D721Med (cell line): Measurements from ENCODE around the gene IPO9.
A peak's percentile ranks its signal among the peaks of the same experiment; 100 is the strongest.

Experiments used
- DNase-seq: peaks from one replicate; pipeline ENCODE4 v3.0.0; 2011; ENCODE audit warnings: low spot score; ENCODE audit not compliant: insufficient read length
- FAIRE-seq: peaks from 2 replicates; lab custom pipeline; 2011; peaks lifted over from hg19 to GRCh38; lab: Jason Lieb, UNC
- TF ChIP-seq, protein P1 (sequence below): IDR thresholded peaks from 2 replicates; pipeline ENCODE4 v1.5.1; 2012; ENCODE audit warnings: mild to moderate bottlenecking, control low read depth; ENCODE audit not compliant: insufficient read depth; ENCODE audit errors: missing control alignments

IPO9 gene

DNA sequence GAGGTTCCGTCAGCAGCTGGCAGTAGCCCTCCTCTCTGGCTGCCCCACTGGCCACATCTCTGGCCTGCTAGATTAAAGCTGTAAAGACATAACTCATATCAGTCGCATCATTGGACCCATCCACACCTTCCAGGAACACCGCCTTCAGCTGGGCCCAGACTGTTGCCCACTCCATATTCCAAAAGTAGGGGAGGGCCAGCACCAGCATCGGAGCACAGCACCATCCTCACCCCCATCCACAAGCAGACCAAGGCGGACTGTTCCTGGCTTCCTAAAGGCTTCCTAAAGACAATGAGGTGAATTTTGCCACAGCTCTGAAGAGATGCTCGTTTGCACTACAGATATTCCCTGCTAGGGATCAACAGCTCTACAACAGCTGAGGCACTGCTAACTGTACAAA lies 63.3 kb downstream of the IPO9 start:
- FAIRE-seq (no peak), DNase-seq (no peak)
- TF ChIP-seq, protein P1, sequence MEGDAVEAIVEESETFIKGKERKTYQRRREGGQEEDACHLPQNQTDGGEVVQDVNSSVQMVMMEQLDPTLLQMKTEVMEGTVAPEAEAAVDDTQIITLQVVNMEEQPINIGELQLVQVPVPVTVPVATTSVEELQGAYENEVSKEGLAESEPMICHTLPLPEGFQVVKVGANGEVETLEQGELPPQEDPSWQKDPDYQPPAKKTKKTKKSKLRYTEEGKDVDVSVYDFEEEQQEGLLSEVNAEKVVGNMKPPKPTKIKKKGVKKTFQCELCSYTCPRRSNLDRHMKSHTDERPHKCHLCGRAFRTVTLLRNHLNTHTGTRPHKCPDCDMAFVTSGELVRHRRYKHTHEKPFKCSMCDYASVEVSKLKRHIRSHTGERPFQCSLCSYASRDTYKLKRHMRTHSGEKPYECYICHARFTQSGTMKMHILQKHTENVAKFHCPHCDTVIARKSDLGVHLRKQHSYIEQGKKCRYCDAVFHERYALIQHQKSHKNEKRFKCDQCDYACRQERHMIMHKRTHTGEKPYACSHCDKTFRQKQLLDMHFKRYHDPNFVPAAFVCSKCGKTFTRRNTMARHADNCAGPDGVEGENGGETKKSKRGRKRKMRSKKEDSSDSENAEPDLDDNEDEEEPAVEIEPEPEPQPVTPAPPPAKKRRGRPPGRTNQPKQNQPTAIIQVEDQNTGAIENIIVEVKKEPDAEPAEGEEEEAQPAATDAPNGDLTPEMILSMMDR: no peak

DNA sequence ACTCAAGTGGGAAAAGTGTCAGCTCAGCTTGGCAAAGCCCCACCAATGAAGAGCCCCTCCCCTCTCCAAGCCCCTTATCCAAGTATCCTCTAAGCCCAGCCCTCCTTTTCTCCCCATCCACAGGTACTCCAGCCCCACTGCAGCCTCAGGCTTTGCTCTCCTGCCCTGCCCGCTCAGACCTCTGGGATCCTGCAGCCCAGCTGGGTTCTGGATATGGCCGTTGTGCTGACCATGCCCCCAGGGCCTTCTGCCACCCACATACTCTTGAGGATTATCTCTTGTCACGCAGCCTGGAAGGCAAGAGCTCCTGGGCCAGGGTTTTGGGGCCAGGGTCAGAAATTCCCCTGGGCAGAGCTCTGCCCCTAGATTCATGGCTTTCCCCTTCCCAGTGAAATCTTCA lies 64.5 kb downstream of the IPO9 start:
- DNase-seq (peak; percentile 15), FAIRE-seq (no peak)
- TF ChIP-seq, protein P1: no peak

DNA sequence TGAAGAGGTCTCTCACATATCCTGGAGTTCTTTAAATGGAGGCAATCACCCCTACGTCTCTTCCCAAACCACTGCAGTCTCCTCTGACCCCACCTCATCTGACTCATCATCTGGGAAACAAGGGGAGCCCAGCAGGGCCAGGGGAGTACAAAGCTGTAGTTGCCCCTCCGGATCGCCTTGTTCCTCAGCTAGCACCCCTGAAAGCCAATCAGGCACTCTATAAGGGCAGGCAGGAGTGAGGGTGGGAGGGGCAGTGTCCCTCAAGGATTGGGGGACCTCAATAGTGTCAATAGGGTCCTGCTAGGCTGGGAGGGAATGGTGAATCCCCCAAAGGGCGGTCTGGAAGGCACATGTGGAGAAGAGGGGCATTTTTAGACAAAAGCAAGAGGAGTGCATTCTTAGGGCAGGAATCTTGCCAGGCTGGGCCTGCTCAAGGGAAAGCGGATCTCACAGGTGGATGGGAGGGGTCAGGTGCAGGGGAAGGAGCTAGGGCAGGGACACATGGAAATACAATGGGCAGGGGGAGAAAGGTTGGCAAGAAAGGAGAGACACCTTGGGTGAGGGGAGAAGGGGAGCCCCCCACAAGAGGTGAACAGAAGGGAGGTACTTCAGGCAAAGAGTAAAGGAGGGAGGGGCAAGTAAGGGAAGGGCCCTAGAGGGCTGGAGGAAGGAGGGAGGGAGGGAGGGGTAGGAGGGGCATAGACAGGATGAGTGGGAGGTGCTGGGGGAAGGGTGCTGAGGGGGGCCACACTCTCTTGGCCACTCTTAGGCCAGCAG lies 65.6 kb downstream of the IPO9 start:
- no peak for FAIRE-seq
- TF ChIP-seq, protein P1: no peak

DNA sequence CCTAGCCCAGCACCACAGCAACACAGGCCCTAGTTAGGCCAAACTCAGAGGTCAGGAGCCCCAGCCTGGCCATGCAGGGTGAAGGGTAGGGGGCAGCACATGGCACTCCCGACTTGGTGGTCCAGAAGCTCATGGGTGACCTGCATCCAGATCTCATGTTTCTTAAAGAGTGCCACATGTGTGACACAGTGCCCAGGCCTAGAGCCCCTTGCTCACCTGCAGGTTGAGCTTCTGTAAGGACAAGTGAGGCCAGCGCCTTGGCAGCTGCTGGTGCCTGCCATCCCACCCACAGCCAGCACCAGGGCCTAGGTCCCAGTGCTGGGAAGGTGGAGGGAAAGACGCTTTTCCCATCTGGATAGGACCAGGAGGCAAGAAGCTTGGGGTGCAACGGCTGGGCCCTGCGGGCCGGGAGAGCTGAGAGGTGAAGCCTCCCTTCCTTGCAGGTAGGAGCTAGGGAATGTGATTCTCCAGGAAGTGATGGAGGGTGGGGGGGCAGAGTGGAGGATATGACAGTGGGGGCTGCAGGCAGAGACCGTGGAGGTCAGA lies 66.2 kb downstream of the IPO9 start:
- no peak for FAIRE-seq
- TF ChIP-seq, protein P1: no peak
- DNase-seq: no peak

More for the DNA sequence above, 65.6 kb downstream of the IPO9 start:
- peak; percentile 2 for DNase-seq

DNA sequence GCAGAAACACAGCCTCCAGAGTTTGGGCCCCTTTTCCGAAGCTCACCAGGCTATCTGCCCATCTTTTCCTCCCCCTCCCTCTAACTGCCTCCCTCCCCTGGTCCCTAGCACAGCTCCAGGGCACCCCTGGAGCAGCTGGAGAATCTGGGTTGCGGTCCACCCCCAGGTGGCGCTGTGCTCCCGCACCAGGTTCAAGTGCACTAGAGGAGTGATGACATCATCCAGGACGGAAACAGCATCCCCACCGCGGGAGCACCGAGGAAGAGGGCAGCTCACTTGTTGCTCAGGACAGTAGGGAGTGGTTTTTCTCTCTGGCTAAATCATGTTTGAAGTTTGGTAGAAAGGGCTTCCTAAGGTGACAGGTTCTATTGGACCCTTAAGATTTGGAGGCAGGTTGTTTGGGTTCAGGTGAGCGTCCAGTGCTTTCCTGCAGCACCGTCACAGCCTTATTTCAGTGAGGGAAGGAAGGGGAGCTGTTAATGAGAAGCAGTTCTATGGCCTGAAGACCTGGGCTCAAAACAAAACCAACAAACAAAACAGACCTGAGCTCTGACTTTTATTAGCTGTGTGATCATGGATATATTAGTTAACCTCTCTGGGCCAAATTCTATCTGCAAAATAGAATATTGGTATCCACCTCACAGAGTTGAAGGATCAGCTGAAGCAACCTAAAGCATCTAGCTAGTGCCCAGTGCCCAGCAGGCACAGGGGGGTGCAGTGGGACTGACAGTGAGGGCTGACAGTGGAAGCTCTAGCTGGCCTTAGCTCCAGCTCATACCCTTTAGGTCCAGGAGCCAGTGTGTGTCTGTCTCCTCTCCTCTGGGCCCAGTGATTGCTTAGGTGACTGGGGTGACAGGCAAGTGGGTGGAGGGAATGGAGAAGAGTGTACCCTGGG lies 67.2 kb downstream of the IPO9 start:
- FAIRE-seq (peak; percentile 92), DNase-seq (peak; percentile 84)
- TF ChIP-seq, protein P1: peak; percentile 99

DNA sequence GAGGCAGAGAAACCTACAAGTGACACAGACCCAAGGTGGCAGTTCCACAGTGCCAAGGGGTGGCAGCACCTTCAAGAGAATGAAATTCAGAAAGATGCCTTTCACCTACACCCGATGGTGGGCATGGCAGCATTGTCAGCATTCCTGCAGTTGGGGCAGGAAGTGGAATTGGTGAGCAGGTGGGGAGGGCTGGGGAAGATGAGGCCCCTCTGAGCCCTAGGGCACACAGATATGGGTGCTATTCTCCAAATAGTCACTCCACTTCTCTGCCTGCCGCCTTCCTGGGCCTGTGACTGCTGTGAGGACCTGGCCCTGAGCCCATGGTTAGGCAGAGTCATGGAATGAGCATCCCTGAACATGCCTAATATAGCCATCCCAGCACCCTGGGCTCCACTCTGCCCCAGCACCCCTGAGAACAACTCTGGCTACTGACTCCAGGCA lies 68.0 kb downstream of the IPO9 start:
- FAIRE-seq (no peak), DNase-seq (no peak)
- TF ChIP-seq, protein P1: peak; percentile 33
